Measurements from ENCODE around the gene PACRGL.

The PACRGL gene

DNA sequence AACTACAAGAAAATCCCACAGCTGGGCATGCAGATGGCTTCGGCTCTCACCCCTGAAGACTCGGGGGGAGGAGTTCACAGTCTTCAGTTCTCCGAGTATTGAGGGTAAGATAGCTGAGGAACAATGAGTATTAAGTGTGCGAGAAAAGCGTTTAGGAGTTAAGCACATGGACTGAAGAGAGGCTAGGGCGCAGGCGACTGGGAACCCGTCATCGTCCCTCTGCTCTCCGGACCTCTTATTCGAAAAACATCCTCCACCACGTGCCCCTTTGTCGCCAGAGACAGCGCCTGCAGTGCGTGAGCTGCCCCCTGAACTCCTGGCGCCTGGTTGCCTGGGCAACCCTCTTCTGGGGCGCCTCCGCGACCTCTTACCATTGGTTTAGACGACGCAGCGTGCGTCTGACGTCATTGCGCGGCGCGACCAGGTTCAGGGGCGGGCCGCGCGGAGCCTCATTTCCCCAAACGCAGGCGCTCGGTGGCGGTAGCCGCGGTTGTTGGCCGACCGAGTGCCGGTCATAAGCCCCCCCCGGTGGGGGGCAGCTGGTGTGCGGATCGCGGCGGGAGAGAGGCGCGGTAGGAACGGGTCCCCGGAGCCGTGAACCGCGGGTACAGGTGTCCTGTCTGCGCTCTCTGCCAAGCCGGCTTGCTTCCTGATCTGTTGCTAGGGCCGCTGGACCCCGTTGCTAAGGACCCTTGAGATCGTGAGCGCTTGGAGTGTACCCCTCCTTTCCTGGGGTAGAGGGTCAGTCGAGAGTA is at the start of gene PACRGL:
PACRGL (plus strand) TSS at position 452 of the 755 bp plus-strand sequence. CDS start 4,024 bp downstream, outside the sequence.
- peak; percentile 94 for DNase-seq

DNA sequence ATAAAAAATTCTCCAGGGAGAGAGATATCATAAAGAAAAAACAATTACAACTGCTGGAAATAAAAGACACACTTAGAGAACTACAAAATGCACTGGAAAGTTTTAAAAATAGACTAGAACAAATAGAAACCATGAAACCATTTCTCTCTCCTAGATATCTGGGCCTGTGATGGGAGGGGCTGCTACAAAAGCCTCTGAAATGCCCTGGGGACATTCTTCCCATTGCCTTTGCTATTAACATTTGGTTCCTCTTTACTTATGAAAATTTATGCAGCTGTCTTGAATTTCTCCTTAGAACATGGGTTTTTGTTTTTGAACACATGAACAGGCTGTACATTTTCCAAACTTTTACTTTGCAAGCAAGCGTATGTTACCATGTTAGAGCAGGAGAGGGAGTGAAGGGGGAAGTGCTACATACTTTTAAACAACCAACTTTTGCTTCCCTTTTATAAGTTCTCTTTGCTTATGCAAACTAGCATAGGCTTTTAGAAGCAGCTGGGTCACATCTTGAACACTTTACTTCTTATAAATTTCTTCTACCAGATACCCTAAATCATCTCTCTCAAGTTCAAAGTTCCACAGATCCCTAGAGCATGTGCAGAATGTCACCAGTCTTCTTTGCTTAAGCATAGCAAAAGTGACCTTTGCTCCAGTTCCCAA is 47.9 kb upstream of the PACRGL start:
- no peak for DNase-seq

DNA sequence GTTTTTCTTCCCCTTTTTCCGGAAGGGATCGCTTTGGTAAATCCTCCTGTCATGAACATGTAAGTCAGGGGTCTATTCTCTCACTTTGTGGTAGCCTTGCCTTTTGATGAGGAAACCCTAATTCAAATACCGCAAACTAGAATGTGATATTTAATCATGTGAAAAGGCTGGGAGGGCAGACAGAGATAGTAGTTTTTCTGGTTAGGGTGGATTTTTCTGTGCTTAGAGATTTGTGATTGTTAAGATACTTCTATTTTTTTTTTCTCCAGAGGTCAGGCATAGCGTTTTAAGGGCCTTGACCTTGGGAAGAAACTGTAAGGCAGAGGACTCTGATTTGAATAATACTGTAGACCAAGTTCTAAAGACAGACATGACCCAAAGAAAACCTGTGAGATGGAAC is 41.8 kb upstream of the PACRGL start:
- DNase-seq = no peak

DNA sequence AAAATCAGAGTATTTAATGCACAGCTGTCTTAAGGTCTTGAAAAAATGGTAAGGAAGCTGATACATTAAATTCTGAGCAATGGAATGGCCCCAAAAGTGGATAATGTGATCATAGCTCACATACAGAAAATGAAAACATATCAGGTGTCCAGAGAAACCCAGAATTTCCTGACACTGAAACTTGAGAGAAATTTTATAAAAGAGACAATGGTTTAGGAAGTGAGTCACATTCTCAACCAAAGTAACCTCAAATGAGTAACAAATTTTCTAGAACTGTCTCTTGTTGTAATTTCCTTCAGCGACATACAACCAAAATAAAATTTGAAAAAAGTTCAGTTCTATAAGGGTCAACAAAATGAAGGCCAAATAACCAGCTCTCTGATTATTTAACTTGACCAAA is 37.4 kb upstream of the PACRGL start:
- DNase-seq = no peak

DNA sequence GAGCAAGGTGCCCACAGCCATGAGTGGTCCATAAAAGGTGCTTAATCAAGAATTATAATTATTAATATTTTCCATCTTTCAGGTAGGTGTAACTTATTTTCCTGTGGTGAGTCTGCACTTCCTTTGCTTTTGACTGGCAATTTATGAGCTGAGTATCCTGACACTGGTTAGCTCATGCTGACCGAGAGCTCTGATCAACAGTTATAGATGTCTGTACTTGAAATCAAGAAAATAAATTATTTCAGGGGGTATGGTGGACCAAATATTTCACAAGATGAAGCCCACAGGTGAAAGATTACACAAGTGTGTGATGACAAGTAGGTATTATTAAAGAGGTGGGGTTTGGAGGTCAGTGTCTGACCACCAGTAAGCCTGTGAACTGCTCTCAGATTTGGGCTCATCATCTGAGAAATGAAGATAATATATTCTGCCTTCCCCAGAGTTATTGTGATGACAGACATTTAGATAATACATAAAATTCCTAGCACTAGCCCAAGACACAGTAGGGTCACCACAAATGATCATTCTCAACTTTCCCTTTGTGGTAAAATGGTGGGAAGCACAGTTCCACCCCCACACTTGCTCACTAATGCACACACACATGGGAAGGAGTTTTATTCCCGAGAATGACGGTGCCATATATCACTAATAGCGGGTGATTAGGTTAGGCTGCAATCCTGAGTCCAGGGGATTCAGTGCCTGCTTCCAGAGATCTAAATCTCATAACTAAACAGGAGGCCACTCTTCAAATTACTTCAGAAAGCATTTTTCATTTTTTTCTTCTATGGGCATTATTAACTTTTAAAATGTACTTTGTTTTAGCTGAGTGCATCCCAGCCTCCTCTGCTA is 34.0 kb upstream of the PACRGL start:
- no peak for DNase-seq

DNA sequence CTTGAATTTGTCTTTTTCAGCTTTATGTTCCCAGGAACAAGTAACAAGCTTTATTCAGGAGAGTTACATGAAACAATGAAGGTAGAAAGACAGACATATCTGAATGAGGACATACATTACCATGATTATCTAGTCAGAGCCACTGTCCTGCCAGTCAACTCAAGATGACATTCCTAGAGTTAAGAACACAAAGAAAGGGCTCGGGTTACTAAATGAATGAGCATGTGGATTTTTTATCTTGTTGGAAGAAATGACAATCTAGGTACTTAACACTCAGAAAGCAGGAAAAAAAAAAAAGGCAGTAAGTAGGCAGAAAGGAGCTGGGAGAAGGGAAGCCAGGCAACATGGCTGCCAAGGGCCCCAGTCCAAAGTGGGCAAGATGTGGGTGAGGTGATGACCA is 28.0 kb upstream of the PACRGL start:
- no peak for DNase-seq

DNA sequence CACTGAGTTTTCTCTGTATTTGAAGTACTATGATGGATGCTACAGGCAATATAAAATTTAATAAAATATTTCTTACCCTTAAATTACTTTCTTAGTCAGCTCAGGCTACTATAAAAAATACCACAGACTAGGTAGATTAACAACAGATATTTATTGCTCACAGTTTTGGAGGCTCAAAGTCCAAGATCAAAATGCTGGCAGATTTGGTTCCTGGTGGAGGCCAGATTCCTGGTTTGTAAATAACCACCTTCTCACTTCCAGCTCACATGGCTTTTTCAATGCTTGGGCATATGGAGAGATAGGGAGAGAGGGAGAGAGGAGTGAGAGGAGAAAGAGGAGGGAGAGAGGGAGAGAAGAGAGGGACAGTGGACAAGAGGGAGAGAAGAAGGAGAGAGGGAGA is 24.5 kb upstream of the PACRGL start:
- no peak for DNase-seq

DNA sequence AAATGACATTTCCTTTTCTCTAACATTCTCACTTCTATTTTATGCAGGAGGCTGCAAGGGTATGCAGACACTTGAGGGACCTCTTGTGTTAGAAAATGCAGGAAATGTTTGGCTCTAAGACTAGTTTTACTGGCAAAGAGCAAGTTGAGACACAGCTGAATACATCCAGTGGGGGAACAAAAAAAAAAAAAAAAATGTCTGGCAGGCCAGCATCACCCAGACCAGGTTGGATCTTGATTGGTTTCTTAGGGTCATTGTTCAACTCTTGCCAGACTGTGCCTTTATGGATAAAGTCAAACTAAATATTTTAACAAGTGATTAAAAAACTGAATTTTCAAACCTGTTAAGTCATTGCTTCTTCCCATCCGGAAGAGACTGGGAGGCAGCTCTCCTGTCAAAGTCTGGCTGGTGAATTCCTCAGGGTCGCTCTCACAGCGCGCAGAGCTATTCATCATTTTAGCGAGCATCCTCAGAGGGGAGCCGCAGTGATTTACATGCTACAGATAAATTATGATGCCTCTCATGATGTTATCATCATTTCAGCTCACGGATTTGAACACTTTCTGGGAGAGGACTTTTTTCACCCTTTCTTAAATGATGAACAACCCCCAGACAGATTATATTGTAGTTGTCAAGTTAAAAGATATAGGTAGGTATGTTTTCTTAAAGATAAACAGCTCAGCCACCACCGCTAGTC is 23.6 kb upstream of the PACRGL start:
- no peak for DNase-seq

DNA sequence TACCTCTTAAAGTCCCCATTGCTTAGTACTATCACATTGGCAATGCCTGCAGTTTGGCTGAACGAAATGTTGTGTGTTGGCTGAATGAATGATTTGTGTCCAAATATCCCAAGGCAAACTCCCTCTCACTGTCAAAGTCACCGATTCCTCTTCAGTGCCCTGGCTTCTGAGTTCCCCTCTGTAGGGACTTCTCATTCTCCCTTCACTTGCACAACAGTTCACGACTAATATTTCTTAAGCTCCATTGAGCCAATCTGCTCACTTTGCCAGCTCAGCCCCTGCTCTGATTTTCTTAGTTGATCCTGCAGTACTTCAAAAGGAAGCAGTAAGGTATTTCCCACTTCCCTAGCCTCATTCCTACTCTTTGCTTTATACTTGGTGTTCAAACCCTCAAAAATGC is 21.9 kb upstream of the PACRGL start:
- no peak for DNase-seq

DNA sequence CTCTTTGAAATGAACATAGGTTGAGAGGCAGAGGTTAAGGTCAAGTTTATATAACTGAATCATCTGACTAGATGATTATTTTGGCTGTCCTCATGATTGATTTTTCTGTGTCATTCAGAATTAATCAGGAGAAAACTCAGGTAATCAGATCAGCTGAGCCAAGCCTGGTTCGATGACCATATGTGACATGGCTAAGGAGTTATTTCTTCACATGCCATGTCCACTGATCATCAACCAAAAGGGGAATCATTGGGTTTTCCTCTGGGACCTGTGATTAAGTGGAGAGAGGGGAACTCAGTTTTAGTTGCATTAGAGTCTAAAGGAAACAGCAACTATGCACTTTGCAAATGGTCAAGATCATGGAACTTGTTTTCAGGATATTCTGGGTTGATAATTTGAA is 20.3 kb upstream of the PACRGL start:
- DNase-seq = no peak

DNA sequence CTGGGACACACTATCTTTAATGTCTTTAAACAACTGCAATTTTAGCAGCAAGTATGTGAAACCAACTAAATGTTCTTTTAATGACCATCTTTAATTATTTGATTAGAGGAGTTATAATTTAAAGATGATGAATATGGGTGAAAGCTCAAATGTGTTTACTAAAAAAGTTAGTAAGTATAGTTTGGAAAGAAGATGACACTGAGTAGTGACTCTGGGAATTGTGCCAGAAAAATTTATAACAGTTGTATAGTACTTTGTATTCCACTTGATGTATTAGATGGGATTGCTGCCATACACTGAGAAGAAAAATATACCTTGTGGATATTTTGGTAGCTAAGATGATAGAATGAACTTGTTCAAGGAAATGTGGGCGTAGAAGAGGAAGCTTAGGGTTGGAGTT is 19.5 kb upstream of the PACRGL start:
- no peak for DNase-seq

DNA sequence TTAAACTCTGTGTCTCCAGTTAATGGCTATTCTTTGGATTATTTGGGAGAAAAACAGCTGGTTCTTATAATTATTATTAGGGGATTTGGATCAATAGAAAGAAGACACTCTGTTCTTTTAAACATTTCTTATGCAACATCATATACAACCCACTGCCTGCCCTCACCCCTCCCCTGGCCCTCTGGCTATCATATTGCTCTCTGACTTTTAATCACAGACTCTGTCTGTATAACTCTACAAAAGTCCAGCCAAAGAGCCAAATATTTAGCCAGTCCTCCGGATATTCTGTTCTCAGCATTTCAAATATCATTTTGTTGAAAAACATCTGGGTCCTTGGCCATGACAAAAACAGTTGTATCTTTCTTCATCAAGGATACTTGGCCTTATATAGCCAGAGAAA is 19.0 kb upstream of the PACRGL start:
- no peak for DNase-seq

DNA sequence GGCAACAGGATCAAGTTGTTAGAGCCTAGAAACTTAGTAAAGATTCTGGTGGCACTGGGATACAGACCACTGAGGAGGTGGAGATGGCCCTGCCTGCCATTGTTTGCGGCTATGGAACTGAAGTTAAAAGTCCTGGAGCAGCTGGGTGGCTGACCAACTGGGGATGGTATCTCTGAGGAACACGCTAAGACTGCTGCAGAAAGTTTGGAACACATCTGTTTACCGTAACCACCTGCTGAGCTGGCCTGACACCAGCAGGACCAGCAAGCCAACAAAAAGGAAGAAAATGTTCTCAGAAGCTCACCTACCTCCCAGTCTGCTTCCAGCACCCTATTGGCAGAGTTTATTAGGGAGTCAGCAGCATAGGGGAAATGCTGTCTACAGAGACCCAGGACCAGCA is 17.4 kb upstream of the PACRGL start:
- no peak for DNase-seq

DNA sequence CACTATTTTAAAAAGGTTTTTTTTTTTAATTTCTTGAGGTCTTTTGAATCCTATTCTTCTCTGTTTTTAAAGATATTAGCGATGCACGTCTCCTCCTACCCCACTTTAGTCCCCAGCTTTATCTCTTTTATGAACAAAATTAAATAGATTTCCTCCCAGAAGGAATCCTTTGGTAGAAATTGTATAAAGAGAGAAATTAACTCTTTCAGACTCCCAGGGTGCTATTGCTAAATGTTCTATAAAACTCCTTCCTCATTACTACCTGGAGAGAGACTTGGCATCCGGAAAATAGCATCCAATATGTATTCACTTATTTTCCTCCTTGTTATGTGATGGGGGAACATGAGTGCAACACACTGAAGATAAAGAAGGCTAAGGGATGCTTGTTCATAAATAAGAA is 16.5 kb upstream of the PACRGL start:
- no peak for DNase-seq

DNA sequence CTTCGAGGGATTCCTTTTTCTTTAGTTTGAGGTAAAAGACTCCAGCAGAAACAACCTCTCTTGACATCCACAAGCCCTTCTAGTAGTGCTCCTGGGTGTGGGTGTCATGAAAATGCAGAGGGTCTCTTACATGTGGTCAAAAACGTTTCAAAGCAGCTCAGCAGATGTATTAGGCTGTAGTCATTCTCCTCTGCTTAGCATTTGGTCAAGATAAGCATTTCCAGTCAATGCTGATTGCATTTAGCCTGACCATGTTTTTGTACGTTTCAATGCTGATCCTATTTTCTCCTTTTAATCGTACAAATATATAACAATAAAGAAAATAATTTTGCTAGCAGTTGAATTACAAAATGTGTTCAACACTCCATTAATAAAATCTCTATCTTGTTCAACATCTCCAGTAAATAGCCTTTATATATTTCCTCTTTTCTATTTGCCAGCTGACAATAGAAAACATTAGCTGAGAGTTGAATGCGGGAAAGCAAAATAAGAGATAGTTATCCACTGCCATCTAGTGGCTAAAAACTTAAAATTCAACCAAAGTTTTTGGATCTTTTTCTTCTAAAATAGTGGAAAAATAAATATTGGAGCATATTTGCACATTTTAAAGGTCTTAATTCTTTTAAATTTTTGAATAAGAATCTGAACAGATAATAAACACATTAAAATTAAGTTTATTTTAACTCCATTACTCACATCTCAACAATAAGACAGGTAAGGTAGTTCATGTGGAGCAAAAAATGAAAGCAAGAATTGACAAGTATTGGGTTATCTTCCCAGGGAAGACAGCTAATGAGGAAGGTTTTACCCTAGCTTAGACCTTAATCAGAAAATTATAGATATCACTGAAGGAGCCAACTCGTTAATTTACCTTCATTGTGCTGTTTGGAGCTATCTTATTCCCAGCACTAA is 15.2 kb upstream of the PACRGL start:
- DNase-seq = no peak

DNA sequence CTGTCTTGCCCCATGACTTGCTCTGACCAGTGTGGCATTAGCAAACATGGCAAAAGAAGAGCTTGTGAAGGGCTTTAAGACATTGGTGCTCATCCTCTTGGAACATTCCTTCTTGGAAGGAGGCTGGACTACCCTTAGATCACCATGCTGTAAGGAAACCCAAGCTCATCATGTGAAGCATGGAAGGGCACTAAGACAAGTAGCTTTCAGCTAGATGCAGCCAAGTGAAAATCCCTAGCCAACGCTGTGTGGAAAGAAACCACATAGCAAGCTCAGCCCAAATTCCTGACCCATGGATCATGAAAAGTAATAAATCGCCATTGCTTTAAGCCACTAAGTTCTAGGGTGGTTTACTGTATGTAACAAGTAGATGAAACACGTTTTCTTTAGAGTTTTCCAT is 12.4 kb upstream of the PACRGL start:
- DNase-seq = no peak

DNA sequence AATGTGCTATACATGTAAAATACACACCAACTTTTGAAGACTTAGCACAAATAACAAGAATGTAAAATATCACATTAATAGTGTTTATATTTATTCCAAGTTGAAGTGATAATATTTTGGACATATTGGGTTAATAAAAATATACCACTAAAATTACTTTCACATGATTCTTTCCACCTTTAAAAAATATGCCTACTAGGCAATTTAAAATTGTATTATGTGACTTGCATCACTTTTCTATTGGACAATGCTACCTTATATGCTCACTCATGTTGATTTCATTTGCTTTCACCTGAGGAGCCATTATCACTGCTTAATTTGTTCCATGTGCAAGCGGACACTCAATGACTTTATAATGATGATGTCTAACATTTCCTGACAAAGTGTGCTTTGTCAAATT is 3.4 kb upstream of the PACRGL start:
- no peak for DNase-seq

DNA sequence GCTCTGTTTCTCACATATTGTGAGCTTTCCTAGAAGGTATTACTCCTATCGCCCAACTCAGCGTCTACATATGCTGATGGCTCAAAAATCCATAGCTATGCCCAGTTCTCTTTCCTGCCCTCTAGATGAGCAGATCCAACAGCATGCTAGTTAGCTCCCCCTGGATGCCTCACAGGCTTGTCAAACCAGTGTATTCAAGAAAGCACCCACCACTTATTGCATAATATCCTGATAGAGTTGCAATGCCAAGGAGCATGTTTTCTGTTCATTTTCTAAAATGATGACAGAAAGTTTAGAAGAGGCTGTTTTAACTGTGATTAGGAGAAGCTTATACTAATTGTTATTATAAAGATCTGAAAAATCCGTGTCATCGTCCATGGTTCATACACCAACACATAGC is 1.9 kb upstream of the PACRGL start:
- DNase-seq = no peak

DNA sequence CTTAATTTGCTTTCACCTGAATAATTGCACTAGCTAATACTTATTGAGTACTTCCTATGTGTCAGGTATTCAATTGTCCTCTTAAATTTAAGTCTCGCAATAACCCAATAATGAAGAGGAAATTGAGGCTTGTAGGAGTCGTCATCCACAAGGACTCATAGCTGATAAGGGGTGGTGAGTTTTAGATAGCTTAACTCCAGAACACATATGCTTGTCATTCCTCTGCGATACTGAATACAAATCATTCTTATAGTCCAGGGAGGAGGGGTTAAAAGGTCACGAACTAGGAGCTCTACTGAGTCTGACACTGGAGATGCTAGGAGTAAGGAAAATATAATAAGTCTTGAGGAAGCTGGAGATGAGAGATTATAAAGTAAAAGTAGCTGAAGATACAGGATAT is 1.4 kb upstream of the PACRGL start:
- no peak for DNase-seq

DNA sequence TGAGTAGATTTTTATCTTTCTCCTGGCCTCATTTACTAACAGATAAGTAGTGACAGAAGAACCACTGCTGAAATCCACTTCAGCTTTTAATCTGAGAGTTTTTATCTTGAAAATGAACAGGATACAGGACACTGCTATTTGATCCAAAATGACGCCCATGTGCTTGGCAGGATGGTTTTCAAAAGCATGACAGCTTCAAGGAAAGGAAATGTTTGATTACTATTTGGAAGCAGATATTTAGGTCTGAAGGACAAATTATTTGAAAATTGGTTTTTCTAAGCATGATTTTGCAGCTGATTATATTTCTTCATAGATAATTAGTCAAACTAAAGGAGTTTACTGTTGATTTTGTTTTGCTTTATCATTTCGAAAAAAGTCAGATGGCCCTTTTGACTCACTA is 11.1 kb downstream of the PACRGL start:
- DNase-seq = no peak

DNA sequence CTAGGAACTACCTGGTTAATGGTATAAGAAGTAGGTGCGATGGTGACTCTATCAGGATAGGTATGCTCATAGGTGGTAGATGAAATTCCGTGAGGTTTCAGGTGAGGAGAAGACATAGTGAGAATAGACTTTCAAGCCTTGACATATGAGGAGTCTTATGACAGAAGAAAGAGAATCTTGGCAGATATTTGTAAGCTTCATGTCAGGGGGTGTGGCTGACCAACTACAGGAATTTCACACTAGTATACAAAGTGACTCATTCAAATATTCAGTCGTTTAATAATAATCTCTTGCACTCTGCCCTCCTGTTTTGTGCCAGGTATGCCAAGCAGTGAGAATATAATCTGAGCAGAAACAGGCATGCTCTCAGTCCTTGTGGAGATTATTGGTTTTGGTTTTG is 22.8 kb downstream of the PACRGL start:
- no peak for DNase-seq

DNA sequence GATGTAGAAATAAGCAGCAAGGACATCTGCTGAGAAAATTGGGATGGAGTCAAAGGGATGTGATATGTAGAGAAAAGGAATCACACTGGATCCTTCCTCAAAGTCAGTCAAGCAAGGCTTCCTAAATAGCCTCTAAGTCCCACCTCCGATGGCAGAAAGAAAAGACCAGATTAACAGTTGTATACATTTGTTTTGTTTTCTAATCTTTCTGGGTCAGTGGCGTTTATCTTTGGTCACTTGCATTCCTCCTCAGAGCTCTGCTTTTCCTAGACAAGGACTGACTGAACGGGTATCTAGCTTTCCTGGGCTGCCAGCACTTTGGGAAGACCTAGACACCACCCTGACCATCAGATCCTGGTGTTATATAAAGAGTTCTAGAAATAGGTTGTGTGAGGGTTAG is 23.2 kb downstream of the PACRGL start:
- no peak for DNase-seq
